GM21529 (cell line): ENCODE measurements around the gene ENDOD1.
"Not testable (repeated sequence)": the region's sequence is repeated elsewhere in the genome, so short reads cannot be mapped to it uniquely, and the experiment has no call there.

Experiments
- ATAC-seq: cut with Tn5 transposase; IDR thresholded peaks from one replicate; pipeline ENCODE4 v1.9.1; 2021; ENCODE audit not compliant: unreplicated experiment

The ENDOD1 gene

GRCh38 chr11:95102733-95103132 lies 13.1 kb downstream of the ENDOD1 start:
- ATAC-seq: no peak

- ATAC-seq: no peak
These were observed 14.1 kb downstream of the ENDOD1 start for GRCh38 chr11:95103701-95104100.

GRCh38 chr11:95104121-95104830 lies 14.6 kb downstream of the ENDOD1 start:
- no peak for ATAC-seq

- ATAC-seq: no peak
These were observed 15.2 kb downstream of the ENDOD1 start for GRCh38 chr11:95104856-95105255.

GRCh38 chr11:95108159-95108611 lies 18.5 kb downstream of the ENDOD1 start:
- ATAC-seq: no peak

- no peak for ATAC-seq
These were observed 19.3 kb downstream of the ENDOD1 start for GRCh38 chr11:95108671-95109551.

DNA sequence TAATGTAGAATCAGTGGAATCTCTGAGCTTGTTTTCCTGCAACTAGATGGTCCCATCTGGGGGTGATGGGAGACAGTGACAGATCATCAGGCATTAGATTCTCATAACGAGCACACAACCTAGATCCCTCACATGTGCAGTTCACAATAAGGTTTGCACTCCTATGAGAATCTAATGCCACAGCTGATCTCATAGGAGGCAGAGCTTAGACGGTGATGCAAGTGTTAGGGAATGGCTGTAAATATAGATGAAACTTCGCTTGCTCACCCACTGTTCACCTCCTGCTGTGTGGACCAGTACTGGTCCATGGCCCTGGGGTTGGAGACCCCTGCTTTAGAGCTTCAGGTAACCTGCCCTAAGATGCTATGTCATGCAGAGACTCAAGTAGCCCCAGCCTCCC lies 21.8 kb downstream of the ENDOD1 start:
- not testable (repeated sequence) for ATAC-seq

DNA sequence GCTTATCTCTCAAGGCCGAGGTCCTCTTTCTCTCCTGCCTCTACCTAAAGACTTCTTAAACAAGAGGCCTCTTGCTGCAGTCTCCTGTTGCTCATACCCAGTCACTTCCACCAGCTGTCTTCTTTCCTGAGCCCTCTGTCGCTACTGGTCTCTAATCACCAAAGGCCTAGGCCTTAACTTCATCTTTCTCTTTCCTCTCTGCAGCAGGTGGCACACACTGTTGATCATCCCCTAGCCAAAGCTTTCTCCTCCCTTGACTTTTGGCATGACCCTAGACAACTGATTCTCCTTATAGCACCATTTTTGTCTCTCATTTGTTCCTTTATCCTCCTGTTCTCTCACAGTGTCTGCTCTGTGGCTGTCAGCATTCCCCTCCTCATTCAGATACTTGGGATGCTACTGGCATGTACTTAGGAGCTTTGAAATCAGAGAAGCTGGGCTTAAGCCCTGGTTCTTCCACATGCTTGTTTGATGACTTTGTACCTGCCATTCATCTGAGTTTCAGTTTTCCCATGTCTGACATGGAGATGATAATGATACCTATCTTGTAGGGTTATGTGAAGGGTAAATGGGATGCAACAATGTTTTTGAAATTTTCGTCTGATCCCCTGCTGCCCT lies 22.4 kb downstream of the ENDOD1 start:
- no peak for ATAC-seq

- no peak for ATAC-seq
These were observed 26.0 kb downstream of the ENDOD1 start for GRCh38 chr11:95115597-95115996.

DNA sequence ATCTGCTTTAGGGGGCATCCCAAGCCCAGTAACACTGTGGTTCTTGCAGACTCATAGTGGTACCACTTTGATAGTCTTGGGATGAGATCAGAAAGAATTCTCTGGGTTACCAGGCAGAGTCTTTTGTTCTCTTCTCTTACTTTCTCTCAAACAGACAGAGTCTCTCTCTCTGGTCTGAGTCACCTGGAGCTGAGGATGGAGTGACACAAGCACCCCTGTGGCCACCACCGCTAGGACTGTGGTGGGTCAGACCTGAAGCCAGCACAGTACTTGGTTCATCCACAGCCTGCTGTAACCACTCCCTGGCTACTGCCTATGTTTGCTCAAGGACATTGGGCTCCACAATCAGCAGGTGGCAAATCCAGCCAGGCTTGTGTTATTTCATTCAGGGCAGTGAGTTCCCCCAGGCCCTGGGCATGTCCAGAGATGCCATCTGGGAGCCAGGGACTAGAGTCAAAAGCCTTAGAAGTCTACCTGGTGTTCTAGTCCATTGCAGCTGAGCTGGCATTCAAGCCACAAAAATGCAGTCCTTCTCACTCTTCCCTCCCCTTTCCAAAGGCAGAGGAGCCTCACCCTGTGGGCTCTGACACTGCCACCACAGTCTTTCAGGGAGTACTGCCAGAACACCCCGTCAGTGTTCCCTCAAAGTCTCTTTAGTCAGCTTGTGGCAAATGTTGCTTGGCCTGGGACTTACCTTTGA lies 29.9 kb downstream of the ENDOD1 start:
- ATAC-seq: no peak

GRCh38 chr11:95121698-95122097 lies 32.1 kb downstream of the ENDOD1 start:
- no peak for ATAC-seq

DNA sequence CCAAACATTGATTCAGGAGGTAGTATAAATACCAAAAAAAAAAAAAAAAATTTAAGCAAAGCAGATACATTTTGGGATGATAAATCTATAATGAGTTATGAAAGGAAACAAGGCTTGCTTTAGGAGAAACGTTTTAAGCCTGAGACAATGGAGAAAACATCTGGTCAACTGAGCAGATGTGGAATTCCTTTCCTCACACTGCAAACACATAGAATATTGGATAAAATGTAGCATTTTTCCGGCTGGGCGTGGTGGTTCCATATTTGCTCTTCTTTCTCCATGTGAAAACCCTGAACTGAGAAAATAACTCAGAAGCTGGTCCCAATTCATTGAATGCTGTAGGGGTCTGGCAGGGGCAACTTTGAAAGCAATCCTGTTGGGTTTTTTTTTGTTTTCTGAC lies 33.9 kb downstream of the ENDOD1 start:
- ATAC-seq: no peak

GRCh38 chr11:95128602-95129001 lies 39.0 kb downstream of the ENDOD1 start:
- no peak for ATAC-seq

DNA sequence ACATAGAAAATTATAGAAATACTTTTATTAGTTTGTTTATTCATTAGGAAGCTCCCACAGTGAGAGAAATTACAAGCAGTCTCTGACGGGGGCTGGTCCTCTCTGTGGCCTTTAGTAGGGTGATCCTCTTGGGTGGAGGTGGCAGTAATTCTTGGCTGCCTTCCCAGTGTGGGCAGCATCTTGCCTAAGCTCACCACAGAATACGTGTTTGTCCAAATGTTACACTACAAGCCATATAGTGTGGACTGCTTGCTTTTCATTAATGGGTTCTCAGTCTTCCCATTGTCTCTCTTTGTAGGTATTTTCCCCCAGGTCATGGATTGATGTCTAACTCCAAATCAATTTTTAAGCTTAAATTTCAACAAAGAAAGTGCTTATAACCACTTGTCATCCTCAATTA lies 43.3 kb downstream of the ENDOD1 start:
- no peak for ATAC-seq

DNA sequence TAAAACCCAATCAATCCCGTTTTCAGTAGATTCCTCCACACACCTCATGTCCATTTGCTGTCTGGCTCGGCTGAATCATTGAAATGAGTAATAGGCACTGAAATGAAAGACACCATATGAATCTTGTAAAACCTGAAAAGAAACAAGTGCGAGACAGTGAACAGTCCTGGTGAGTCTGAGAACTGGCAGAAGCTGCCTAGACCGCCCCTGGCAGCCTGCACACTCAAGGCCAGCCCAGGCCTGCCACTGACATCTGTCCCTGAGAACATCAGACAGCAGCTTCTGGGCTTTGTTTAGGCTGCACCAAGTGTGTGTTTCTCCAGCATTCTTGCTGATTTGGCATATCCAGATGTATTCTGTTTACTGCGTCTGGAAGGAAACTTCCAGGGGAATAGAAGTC lies 44.8 kb downstream of the ENDOD1 start:
- no peak for ATAC-seq

DNA sequence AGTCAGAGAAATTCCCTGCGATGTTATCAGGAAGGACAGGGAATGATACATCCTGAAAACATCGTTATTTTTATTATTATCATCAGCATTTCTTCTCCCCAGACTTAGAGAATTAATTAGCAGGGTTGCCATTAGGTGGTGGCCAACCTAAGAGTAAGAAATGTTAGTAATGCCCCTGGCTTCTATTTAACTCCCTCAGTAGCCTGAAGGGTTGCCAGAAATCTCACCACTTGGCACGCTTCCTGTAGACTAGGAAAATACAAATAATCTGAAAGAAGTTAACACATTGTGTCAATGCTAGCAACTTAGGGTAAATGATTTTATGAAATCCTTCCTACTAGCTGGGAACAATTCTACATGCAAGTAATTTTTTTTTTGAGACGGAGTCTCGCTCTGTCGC lies 45.5 kb downstream of the ENDOD1 start:
- no peak for ATAC-seq

DNA sequence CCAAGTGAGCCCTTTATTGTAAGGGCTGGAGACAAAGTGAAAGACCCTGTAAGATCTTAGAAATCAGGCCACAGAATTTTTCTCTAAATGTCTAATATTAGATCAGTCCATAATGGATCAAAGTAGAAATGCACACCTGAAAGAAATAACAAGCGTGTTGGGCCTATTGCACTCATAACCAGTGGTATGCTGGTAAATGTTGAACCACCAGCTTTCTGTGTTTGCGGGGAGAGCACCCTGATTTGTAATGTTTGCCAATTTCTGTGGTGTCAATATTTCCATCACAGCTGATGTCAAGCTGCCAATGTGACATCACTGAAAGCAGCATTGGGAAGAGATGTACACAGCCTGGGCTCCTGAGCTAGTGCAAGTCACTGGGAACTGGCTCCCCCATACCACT lies 46.2 kb downstream of the ENDOD1 start:
- no peak for ATAC-seq

DNA sequence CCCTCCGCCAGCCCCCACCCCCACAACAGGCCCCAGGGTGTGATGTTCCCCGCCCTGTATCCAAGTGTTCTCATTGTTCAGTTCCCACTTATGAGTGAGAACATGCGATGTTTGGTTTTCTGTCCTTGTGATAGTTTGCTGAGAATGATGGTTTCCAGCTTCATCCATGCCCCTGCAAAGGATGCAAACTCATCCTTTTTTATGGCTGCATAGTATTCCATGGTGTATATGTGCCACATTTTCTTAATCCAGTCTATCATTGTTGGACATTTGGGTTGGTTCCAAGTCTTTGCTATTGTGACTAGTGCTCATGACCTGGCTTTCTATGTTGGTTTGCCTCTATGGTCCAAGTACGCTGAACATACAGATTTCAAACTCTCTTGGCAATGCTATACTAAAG lies 47.1 kb downstream of the ENDOD1 start:
- ATAC-seq: not testable (repeated sequence)

DNA sequence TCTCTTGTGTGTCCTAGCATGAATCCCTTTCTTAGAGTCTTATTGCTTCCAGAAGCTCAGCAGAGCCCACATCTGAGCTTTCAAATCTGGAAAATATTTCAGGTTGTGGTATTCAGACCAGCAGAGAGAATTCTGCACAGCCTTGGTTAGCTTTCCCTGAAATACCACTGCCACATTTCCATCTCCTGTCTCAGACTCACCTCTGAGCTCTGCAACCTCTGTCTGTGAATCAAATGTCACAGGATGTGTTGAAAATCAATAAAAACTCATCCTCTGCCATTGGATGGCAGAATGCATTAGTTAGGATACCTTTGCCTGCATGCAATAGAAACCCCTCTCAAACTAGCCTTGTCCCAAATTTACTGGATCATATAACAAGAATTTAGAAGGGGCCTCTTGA lies 47.7 kb downstream of the ENDOD1 start:
- ATAC-seq: no peak

GRCh38 chr11:95138448-95138847 lies 48.8 kb downstream of the ENDOD1 start:
- ATAC-seq: peak; percentile 85

- no peak for ATAC-seq
These were observed 50.9 kb downstream of the ENDOD1 start for GRCh38 chr11:95140397-95141033.
